Mucosa of gallbladder (tissue), 1 donor: Measurements from ENCODE around the gene ARHGAP10. TPM values are rescaled to one million over a fixed set of nuclear protein-coding genes. Genes with fewer than 3 reads are reported as not detected.

Experiments
- total RNA-seq: library from RNA; stranded (reverse); gene quantifications from one replicate; pipeline ENCODE4 v1.2.1, GENCODE V29; 2021
- donor health status: DM: no; HTN: no; CAD: no.

ARHGAP10 gene
- total RNA-seq, 1 donor from 2014 or later: 52.2 TPM

Other genes with a start within 250 kb of the ARHGAP10 start
- gene TMEM184C, start 114.7 kb upstream of the ARHGAP10 start, total RNA-seq: 45.5 TPM
- gene PRMT9, start 47.9 kb upstream of the ARHGAP10 start, total RNA-seq: 7.8 TPM